AG10803 (cell line): ENCODE measurements around the gene SLC32A1.

Experiments
- DNase-seq: peaks from one replicate; pipeline ENCODE4 v3.0.0; 2010; ENCODE audit warnings: low read depth
- H3K4me3 ChIP-seq: 2 replicates; pipeline ENCODE4 v1.5.1; 2011; ENCODE audit warnings: mild to moderate bottlenecking, low read length, control low read depth
- CTCF ChIP-seq: conservative IDR thresholded peaks from 2 replicates; pipeline ENCODE4 v1.5.1; 2011; ENCODE audit warnings: mild to moderate bottlenecking, low read length, control low read depth, inconsistent platforms

Gene SLC32A1

DNA sequence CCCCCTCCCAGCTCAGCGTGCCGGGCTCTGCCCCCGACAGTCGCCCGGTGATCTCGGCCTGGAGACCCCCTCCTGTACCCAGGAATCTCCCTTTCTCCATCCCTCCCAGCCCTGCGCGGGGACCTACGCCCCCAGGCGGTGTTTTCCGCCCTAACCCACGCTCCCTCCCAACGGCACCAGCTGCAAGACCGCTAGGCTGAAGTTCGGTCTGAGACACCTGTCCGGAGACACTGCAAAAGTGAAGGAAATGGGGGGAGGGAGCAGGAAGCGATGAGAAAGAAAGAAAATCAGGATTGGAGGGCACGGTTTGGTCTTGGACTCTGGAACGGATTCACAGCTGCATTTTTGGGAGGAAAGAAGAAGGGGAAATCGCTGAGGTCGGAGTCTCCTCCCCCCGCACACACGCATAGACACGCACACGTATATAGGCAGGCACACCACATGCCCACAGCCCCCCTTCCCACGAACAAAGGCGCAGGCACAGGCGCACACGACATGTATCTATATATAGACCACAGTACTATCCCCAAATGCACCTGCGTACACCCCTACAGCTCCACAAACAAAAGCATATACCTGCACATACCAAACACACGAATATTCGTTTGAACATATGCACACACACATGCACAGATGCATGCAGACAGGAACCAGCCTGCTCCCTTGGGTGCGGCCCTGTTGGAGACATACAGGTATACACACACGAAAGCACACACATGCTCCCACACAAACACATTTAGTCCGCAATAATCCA lies 1.0 kb downstream of the SLC32A1 start:
- DNase-seq = no peak
- TF ChIP-seq CTCF = no peak
- H3K4me3 ChIP-seq = no peak overlapping the region

- TF ChIP-seq CTCF = peak; percentile 32
Observed at GRCh38 chr20:38725931-38726803, 1.9 kb downstream of the SLC32A1 start.

DNA sequence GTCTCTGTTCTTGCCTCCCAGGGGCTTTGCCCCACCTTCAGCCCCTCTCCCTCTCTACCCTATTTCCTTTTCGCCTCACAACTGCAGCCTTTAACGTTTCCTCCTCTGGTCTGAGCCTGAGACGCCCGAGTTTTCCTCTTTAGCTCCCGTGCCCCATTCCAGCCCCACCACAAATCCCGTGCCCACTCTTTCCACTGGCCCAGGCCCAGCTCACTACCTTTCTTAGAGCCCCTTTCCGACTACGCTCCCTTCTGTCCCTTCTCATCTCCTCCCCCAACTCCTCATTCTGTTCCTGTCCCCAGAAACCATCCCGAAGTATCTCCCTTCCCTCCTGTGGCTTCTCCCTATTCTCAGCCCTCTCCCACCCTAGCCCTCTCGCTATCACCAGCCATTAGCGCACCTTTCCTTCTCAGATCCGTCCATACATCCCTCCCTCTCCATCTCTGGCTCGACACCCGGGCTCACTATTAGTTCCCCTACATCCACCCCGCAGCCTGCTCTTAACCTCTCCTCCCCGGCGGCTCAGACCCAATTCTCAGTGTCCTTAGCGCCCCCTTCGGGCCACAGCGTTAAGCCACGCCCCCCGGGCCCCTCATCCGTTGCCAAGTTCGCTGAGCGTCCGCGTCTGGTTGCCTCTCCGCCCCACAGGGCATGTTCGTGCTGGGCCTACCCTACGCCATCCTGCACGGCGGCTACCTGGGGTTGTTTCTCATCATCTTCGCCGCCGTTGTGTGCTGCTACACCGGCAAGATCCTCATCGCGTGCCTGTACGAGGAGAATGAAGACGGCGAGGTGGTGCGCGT lies 2.7 kb downstream of the SLC32A1 start:
- 0 out of 2 replicates have a peak, but pooled peaks have one; percentile 10 for TF ChIP-seq CTCF
- DNase-seq = no peak
- no peak overlapping the region for H3K4me3 ChIP-seq

More at GRCh38 chr20:38725931-38726803, 1.9 kb downstream of the SLC32A1 start:
- DNase-seq = peak; percentile 8
- no peak overlapping the region for H3K4me3 ChIP-seq

GRCh38 chr20:38727607-38728190 lies 3.4 kb downstream of the SLC32A1 start:
- H3K4me3 ChIP-seq = no peak overlapping the region
- TF ChIP-seq CTCF = no peak
- no peak for DNase-seq

DNA sequence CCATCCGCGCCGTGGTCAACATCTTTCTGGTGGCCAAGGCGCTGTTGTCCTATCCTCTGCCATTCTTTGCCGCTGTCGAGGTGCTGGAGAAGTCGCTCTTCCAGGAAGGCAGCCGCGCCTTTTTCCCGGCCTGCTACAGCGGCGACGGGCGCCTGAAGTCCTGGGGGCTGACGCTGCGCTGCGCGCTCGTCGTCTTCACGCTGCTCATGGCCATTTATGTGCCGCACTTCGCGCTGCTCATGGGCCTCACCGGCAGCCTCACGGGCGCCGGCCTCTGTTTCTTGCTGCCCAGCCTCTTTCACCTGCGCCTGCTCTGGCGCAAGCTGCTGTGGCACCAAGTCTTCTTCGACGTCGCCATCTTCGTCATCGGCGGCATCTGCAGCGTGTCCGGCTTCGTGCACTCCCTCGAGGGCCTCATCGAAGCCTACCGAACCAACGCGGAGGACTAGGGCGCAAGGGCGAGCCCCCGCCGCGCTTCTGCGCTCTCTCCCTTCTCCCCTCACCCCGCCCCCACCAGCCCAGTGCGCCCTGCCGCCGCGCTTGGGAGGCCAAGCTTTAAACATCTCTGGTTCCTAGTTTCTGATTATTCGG lies 4.0 kb downstream of the SLC32A1 start:
- DNase-seq = no peak
- no peak for TF ChIP-seq CTCF
- no peak overlapping the region for H3K4me3 ChIP-seq

DNA sequence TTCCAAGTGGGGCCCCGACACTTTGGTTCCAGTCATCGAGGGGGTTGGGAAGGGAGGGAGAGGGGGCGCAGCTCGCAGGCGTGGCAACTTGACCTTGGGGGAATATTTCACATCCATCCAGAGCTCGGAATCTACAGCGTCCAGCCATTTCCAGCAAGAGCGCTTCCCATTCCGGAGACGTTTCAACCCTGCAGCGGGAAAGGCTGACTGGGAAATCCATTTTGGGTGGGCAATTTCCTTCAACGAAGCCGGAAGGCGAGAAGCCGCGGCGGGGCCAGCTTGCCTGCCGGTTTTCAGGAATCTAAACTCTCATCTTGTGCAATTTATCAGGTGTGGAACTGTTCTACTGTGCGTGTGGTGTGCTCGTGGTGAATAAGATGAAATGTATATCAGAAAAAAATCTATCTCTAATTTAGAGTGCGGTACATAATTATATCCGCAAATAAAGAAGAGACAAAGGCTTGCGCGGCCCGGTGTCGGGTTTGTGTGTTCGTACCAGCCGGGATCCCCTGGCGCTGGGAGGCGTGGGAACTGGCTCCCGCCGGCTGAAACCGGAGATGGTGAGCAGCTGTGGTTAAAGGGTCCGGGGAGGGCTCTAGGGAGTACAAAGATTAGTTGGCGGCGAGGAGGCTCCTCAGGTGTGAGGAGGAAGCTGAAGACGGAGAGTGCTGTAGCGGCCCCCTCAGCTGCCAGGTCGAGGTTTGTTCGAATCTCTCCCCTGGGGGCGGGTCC lies 4.8 kb downstream of the SLC32A1 start:
- no peak for TF ChIP-seq CTCF
- DNase-seq = no peak
- H3K4me3 ChIP-seq = no peak overlapping the region
